Measurements from ENCODE around the gene EME1. TPM values are rescaled to one million over a fixed set of nuclear protein-coding genes. Genes with fewer than 3 reads are reported as not detected.

The EME1 gene
- total and polyA plus RNA-seq, 2 of the 4 experiments (the other 2 are of a cell fraction): 9.1 to 9.4 TPM

DNA sequence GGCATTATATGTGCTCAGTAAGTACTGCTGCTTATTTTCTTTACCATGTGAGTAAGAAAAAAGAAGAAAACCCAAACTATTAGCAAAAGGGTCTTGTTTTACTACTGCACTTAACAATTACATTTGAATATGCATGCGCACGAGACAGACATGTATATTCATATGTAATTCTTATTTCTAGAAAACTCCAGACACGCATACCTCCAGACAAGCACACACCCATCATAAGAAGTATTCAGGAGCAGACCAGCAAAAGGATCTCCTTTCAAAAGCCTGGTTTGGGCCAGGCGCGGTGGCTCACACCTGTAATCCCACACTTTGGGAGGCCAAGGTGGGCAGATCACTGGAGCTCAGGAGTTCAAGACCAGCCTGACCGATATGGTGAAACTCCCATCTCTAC lies 16.5 kb downstream of the EME1 start:
- BruUV-seq (replicated peaks): no TSS peak
- TF ChIP-seq, protein P1, sequence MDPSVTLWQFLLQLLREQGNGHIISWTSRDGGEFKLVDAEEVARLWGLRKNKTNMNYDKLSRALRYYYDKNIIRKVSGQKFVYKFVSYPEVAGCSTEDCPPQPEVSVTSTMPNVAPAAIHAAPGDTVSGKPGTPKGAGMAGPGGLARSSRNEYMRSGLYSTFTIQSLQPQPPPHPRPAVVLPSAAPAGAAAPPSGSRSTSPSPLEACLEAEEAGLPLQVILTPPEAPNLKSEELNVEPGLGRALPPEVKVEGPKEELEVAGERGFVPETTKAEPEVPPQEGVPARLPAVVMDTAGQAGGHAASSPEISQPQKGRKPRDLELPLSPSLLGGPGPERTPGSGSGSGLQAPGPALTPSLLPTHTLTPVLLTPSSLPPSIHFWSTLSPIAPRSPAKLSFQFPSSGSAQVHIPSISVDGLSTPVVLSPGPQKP (IDR thresholded peaks at IDR 0.05; ENCODE audit: borderline replicate concordance, low read depth, low read length): no peak
- TF ChIP-seq MXI1 (IDR thresholded peaks at IDR 0.05; ENCODE audit: borderline replicate concordance, low read depth, low read length): no peak
- TF ChIP-seq, protein P2, sequence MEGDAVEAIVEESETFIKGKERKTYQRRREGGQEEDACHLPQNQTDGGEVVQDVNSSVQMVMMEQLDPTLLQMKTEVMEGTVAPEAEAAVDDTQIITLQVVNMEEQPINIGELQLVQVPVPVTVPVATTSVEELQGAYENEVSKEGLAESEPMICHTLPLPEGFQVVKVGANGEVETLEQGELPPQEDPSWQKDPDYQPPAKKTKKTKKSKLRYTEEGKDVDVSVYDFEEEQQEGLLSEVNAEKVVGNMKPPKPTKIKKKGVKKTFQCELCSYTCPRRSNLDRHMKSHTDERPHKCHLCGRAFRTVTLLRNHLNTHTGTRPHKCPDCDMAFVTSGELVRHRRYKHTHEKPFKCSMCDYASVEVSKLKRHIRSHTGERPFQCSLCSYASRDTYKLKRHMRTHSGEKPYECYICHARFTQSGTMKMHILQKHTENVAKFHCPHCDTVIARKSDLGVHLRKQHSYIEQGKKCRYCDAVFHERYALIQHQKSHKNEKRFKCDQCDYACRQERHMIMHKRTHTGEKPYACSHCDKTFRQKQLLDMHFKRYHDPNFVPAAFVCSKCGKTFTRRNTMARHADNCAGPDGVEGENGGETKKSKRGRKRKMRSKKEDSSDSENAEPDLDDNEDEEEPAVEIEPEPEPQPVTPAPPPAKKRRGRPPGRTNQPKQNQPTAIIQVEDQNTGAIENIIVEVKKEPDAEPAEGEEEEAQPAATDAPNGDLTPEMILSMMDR (conservative IDR thresholded peaks at IDR 0.05; ENCODE audit: low read depth, low read length): no peak
- TF ChIP-seq NFE2L2 (IDR thresholded peaks at IDR 0.05; ENCODE audit: low read depth, low read length): no peak
- no peak for TF ChIP-seq POLR2A (IDR thresholded peaks at IDR 0.05; ENCODE audit: low read depth, low read length)
- TF ChIP-seq RAD21 (IDR thresholded peaks at IDR 0.05; ENCODE audit: low read length): no peak
- Histone ChIP-seq H4K20me1 (ENCODE audit: insufficient read depth, low read length) (peaks cover 62% of the 10 kb centered on the region), H4K91ac (ENCODE audit: insufficient read depth, low read depth, low read length) (no peak overlapping the region), H2AK9ac (replicated peaks; ENCODE audit: low read depth, low read length, poor library complexity) (no peak overlapping the region), H2AK5ac (ENCODE audit: low read depth, low read length) (no peak overlapping the region), H3K4ac (ENCODE audit: low read depth, low read length) (no peak overlapping the region), H3K9ac (ENCODE audit: low read depth, low read length) (no peak overlapping the region), H3K27me3 (ENCODE audit: control insufficient read depth, insufficient read depth, low read length) (no peaks in the 10 kb centered on the region), H3K4me1 (ENCODE audit: control insufficient read depth, insufficient read depth, low read length) (no peaks in the 10 kb centered on the region), H3K79me1 (ENCODE audit: low read depth in 1 of 2, low read length in 2 of 2) (peaks cover 74 to 91% of the 10 kb centered on the region in 2 experiments), H3K9me3 (ENCODE audit: control insufficient read depth, insufficient read depth, low read length) (no peaks in the 10 kb centered on the region), H4K5ac (ENCODE audit: low read depth, low read length) (no peak overlapping the region), H3K23ac (ENCODE audit: low read depth, low read length) (no peak overlapping the region), H3K4me2 (ENCODE audit: low read depth, low read length) (no peak overlapping the region), H2BK15ac (ENCODE audit: low read depth, low read length) (no peak overlapping the region), H4K8ac (ENCODE audit: low read depth in 2 of 2, low read length in 2 of 2) (no peak overlapping the region), H3K56ac (ENCODE audit: extremely low read depth, insufficient read depth, low read length) (no peak overlapping the region), H2BK5ac (ENCODE audit: low read depth, low read length, poor library complexity, severe bottlenecking) (no peak overlapping the region), H3K27ac (ENCODE audit: insufficient read depth, low read length) (no peak overlapping the region), H2BK20ac (ENCODE audit: low read depth, low read length) (no peak overlapping the region), H2BK120ac (ENCODE audit: low read depth, low read length) (no peak overlapping the region), H3K14ac (replicated peaks; ENCODE audit: low read depth, low read length) (no peak overlapping the region), H2AFZ (replicated peaks; ENCODE audit: low read length, poor library complexity) (no peak overlapping the region), H3K9me1 (ENCODE audit: insufficient read depth, low read length) (peaks cover 10% of the 10 kb centered on the region; the same call in 1 of the 2 replicates), H3K36me3 (ENCODE audit: control insufficient read depth, insufficient read depth, low read length) (peaks cover 81% of the 10 kb centered on the region), H3K18ac (ENCODE audit: low read depth, low read length) (no peak overlapping the region), H3K4me3 (ENCODE audit: insufficient read depth, low read depth, low read length) (no peak overlapping the region)
- DNase-seq: no peak
- WGBS, 2 experiments (ENCODE audit: extremely low coverage in 2 of 2, insufficient read length in 1 of 2): no CpG with 5 or more reads among the region's 6 CpGs
- in situ Hi-C loops (cut with MboI; ENCODE audit: low sequenced_read_pairs) (no loop called here), dilution Hi-C loops (cut with HindIII; ENCODE audit: low sequenced_read_pairs, unreplicated experiment) (no loop called here), intact Hi-C loops (cut with micrococcal nuclease) (no loop called here)
- no peak for ATAC-seq (ENCODE audit: low read depth)
- CTCF ChIA-PET: no interaction called here
- POLR2A ChIA-PET (ENCODE audit: unreplicated experiment): no interaction called here
